NCI-H2029 (cell line): ENCODE results near the gene ATP2C1.
"Not testable (repeated sequence)": the region's sequence is repeated elsewhere in the genome, so short reads cannot be mapped to it uniquely, and the experiment has no call there.

Experiments
- DNase-seq: peaks from one replicate; lab custom pipeline; 2025; lab: John Stamatoyannopoulos, UW

The ATP2C1 gene

DNA sequence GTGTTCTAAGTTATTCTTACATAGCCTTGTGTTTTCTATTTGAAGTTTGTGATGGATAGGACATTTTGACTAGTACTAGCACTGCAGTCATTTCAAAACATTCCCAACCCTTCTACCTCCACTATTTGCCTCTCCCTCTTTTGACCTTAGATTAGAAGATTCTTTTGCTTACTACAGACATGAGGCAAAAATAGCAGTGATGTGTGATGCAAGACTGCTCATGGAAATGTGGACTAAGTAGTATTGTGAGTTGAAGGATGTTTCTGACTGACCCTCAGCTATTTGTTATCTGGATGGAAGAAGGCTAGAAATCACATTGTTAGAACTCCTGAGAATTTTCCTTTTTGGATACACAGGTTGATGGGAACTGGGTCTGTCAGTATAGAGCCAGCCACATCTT, 45.9 kb downstream of the ATP2C1 start:
- DNase-seq: no peak

DNA sequence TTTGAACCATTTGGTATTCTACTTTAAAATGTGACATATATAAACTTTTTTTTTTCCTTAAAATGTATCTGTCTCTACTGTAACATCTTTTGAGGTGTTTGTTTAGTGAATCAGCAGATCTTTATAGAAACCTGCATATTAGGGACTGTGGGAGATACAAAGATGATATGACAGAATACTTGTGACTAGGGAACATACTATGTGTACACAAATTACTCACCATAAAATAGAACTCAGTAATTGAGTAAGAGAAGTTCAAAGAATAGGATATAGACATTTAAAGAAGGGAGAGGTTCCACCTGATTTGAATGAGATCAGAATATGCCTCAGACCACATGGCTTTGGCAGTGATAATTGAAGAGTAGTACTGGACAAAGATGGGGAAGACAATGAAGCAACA, 47.9 kb downstream of the ATP2C1 start:
- no peak for DNase-seq

- no peak for DNase-seq
Measured at GRCh38 chr3:130946882-130947281, 53.0 kb downstream of the ATP2C1 start.

DNA sequence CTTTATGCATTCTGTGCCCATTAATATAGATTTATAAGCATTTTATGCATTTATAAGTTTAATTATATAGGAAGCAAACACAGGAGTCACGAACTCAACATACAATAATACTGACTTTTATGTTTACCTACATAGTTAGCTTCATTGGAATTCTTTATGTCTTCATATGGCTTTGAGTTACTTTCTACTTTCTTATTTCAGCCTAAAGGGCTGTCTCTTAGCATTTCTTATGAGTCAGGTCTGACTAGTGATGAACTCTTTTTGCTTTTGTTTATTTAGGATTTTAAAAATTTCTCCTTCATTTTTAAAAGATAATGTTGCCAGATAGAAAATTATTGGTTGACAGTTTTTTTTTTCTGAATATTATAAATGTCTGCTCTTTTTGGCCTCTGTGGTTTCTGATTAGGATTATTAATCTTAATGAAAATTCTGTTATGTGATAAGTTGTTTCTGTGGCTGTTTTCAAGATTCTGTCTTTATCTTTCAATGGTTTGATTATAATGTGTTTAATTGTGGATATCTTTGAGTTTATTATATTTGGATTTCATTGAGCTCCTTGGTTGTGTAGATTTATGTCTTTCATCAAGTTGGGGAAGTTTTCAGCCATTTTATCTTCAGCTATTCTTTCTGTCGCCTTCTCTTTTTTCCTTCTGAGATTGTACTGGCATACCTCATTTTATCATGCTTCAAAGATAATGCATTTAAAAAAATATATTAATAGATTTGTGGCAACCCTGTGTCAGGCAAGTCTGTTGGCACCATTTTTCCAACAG, 54.3 kb downstream of the ATP2C1 start:
- DNase-seq: no peak

GRCh38 chr3:130948929-130949328, 55.0 kb downstream of the ATP2C1 start:
- DNase-seq: no peak

DNA sequence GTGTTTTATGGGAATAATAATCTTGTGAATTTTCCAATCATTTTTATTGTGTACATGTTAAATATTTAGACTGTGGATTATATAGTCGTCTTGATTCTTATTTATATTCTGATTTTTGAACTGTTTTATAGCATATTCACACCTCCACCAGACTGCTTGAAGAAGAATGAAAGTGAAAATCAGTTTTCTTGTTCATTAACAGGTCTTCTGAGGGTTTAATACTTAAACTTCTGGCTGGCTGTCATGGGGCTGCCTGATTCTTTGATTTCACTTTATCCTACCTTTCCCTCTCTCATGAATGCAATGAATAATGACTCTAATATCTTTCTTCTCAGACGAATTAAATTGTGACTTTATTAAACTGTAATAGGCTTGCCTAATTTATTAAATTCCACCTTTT, 56.2 kb downstream of the ATP2C1 start:
- DNase-seq: no peak

DNA sequence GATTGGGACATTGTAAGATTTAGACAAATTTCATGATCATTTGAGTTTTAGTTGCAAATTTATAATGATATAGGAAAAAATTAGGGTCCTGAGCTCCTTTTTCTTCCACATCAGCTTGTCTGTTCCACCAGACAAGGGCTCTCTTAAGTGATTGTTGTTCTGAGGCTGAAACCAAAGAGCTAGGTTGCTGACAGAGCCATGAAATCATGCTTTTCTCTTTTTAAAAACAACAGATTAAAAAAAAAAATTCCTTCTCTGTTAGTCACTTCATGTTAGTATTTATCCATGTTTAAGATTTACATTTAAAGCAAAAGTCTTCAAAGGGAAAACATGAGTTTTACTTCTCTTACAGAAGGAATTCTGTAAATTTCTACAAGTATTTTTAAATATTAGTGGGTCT, 56.8 kb downstream of the ATP2C1 start:
- no peak for DNase-seq

GRCh38 chr3:130955481-130955880, 61.6 kb downstream of the ATP2C1 start:
- no peak for DNase-seq

- DNase-seq: no peak
Measured at GRCh38 chr3:130956281-130956680, 62.4 kb downstream of the ATP2C1 start.

DNA sequence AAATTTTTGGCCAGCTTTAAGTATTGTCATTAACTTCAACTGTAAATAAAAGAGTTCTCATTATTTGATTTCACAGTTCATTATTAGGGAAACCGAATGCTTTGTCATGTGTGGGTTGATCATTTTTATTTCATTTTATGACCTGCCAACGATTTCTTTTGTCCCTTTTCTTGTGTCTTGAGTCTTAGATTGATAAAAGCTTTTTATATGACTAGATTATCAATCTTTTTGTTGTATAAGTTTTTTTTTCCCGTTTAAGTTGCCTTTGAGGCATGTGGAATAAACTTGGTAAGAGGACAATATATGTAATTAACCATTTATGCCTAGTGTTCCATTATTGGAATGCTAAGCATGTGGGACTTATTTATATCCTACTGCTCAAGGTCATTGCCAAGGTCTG, 62.8 kb downstream of the ATP2C1 start:
- DNase-seq: no peak

- no peak for DNase-seq
Measured at GRCh38 chr3:130960139-130960795, 66.4 kb downstream of the ATP2C1 start.

DNA sequence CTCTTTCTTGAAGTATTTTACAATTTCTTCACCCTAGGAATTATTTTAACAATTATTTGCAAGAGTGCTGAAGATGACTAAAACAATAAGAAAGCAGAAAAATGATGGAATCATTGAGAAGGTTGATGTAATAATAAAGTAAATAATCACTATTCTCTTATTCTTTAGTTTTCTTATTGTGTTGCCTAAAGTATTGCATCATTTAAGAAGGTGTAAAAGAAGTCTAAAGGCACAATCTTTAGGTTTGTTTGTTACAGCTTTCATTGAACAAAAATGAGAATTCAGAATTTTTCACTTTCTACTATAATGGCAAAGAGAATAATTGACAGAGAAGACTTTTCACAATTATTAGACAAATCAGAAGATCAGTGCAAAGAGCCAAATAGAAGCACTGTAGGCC, 67.6 kb downstream of the ATP2C1 start:
- DNase-seq: no peak

GRCh38 chr3:130963444-130963843, 69.6 kb downstream of the ATP2C1 start:
- DNase-seq: no peak

DNA sequence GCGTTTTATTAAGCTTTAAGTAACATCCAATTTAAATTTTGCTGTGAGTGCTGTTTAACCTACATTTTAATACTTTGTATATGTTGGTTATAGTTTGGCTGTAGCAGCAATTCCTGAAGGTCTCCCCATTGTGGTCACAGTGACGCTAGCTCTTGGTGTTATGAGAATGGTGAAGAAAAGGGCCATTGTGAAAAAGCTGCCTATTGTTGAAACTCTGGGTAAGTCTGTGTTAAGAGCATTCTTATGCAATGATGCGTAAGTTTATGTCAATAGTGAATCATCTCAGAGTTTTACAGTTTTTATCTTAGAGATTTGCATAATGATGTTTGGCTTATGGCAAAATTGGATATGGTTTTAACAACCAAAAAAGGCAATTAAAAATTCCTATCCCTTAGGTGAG, 70.0 kb downstream of the ATP2C1 start:
- DNase-seq: no peak

GRCh38 chr3:130967281-130967680, 73.4 kb downstream of the ATP2C1 start:
- no peak for DNase-seq

GRCh38 chr3:130968221-130968620, 74.3 kb downstream of the ATP2C1 start:
- no peak for DNase-seq

DNA sequence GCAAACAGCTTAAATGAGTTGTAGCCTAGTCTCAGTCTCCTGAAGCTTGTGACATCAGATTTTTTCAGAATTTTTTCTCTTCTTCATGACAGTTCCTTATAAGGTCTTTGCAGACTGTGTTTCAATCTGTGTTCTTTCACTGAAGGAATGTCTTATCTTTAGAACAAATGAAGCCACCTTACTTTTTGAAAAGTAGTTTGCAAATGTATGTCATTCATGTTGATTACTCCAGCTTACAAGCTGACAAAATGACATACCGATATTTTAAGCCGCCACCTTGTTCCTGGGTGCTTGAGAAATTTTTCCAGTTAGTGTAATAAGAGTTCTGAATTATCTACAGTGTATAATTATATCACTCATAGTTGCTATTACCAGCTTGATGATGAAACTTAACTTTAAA, 75.7 kb downstream of the ATP2C1 start:
- DNase-seq: no peak

GRCh38 chr3:130971208-130971607, 77.3 kb downstream of the ATP2C1 start:
- DNase-seq: no peak

DNA sequence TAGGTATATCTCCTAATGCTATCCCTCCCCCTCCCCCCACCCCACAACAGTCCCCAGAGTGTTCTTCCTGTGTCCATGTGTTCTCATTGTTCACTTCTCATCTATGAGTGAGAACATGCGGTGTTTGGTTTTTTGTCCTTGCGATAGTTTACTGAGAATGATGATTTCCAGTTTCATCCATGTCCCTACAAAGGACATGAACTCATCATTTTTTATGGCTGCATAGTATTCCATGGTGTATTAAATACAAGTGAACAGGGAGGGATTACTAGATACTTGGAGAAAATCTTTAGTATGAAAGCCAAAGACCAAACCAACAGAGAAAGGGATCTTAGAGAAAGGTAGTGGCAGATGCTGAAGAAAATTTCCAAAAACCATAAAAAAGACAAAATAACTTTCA, 78.7 kb downstream of the ATP2C1 start:
- not testable (repeated sequence) for DNase-seq

DNA sequence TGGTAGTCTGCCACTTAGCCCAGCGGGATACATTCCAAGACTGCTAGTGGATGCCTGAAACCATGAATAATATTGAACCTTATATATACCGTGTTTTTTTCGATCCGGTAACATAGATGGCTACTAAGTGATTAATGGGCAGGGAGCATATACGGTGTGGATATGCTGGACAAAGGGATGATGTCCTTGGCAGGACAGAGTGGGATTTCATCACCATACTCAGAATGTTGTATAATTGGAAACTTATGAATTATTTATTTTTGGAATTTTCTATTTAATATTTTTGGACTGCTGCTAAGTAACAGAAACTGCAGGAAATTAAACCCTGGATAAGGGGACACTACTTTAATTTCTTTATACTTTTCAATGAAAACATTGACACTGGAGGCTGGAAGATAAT, 79.5 kb downstream of the ATP2C1 start:
- DNase-seq: no peak

- no peak for DNase-seq
Measured at GRCh38 chr3:130974201-130974600, 80.3 kb downstream of the ATP2C1 start.

DNA sequence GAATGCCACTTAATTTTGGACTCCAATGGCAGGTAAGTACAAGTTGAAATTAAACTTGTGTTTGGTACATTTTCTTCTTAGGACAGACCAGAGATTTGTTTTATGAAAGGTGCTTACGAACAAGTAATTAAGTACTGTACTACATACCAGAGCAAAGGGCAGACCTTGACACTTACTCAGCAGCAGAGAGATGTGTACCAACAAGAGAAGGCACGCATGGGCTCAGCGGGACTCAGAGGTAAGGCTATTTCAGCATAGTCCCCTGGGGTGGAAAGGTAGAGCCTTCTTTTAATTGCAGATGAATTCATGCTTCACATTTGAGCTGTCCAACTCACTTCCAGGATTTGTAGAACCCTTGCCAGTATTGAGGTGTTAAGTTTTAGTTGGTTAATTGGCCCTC, 81.4 kb downstream of the ATP2C1 start:
- no peak for DNase-seq

DNA sequence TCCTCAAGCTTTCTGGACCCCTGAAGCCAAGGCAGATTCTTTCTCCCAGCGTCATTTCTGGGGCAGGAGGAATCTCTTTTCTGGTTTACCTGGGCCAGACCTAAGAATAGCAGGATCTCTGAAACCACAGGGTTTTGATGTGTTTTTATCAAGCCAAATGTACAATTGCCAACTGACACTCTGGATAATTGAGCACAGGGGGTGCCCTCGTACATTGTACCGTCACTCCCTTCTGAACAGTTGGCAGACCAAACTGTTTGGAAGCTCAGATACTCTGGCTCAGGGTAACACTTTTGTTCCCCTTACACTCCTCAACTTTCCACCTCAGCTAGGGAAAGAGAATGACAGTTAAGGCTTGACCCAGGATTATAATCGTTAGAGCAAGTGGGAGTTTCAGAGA, 82.8 kb downstream of the ATP2C1 start:
- no peak for DNase-seq

GRCh38 chr3:130979117-130979516, 85.2 kb downstream of the ATP2C1 start:
- no peak for DNase-seq
